HG02943 (cell line): ENCODE results near the gene PDE4A.
"Not testable (repeated sequence)": the region's sequence is repeated elsewhere in the genome, so short reads cannot be mapped to it uniquely, and the experiment has no call there.

Source experiments
- ATAC-seq: cut with Tn5 transposase; IDR thresholded peaks from one replicate; pipeline ENCODE4 v1.9.1; 2021; ENCODE audit warnings: mild to moderate bottlenecking, low read depth, moderate library complexity; ENCODE audit not compliant: unreplicated experiment

Gene PDE4A

GRCh38 chr19:10420444-10421239, at the start of gene PDE4A:
Gene PDE4A, plus strand, starts transcription at chr19:10420538. Its CDS starts 227 bp downstream, at chr19:10420765.
- ATAC-seq, result no peak

- ATAC-seq, result no peak
These were observed 47.6 kb upstream of the PDE4A start for GRCh38 chr19:10372690-10373089.

- ATAC-seq, result no peak
These were observed 45.4 kb upstream of the PDE4A start for GRCh38 chr19:10374931-10375330.

GRCh38 chr19:10377140-10377640, 43.1 kb upstream of the PDE4A start:
- ATAC-seq, result not testable (repeated sequence)

- no peak for ATAC-seq
These were observed 42.2 kb upstream of the PDE4A start for GRCh38 chr19:10378124-10378523.

GRCh38 chr19:10379880-10380312, 40.4 kb upstream of the PDE4A start:
- no peak for ATAC-seq

- peak; percentile 93 for ATAC-seq
These were observed 39.8 kb upstream of the PDE4A start, which contains the start of gene TYK2 for GRCh38 chr19:10380313-10381102. Gene TYK2, minus strand, starts transcription at chr19:10380572. Its CDS starts 2,166 bp downstream, at chr19:10378406.

GRCh38 chr19:10383223-10383499, 37.2 kb upstream of the PDE4A start:
- ATAC-seq, result not testable (repeated sequence)

GRCh38 chr19:10384580-10384979, 35.8 kb upstream of the PDE4A start:
- no peak for ATAC-seq

GRCh38 chr19:10388957-10389356, 31.4 kb upstream of the PDE4A start:
- ATAC-seq, result no peak

GRCh38 chr19:10389863-10390262, 30.5 kb upstream of the PDE4A start:
- no peak for ATAC-seq

- ATAC-seq, result no peak
These were observed 29.6 kb upstream of the PDE4A start for GRCh38 chr19:10390652-10391286.

- ATAC-seq, result no peak
These were observed 28.2 kb upstream of the PDE4A start for GRCh38 chr19:10392120-10392519.

GRCh38 chr19:10393137-10393536, 27.2 kb upstream of the PDE4A start:
- ATAC-seq, result no peak

- ATAC-seq, result no peak
These were observed 25.3 kb upstream of the PDE4A start for GRCh38 chr19:10395003-10395402.

GRCh38 chr19:10395436-10395835, 24.9 kb upstream of the PDE4A start:
- ATAC-seq, result no peak

GRCh38 chr19:10395917-10396316, 24.4 kb upstream of the PDE4A start:
- no peak for ATAC-seq

GRCh38 chr19:10398819-10399218, 21.5 kb upstream of the PDE4A start:
- ATAC-seq, result no peak

GRCh38 chr19:10399340-10399739, 21.0 kb upstream of the PDE4A start:
- not testable (repeated sequence) for ATAC-seq

GRCh38 chr19:10399878-10400277, 20.5 kb upstream of the PDE4A start:
- ATAC-seq, result no peak

GRCh38 chr19:10402441-10403038, 17.8 kb upstream of the PDE4A start:
- no peak for ATAC-seq
